Uterus (tissue), 2 donors: Measurements from ENCODE around the gene IL17D.

Experiments
- CTCF ChIP-seq, 4 experiments: fragments of 200-600 bp in 2 of 4; fragments of 450-650 bp in 2 of 4; sonication (generic) in 2 of 4; IDR thresholded peaks; one replicate each; pipeline ENCODE4 v1.5.1; 2016 to 2019; ENCODE audit warnings: antibody characterized with exemption in 4 of 4, mild to moderate bottlenecking in 2 of 4, moderate library complexity in 1 of 4
- POLR2A ChIP-seq, 2 donors: fragments of 450-650 bp; IDR thresholded peaks; one replicate each; pipeline ENCODE4 v1.6.1; 2016; ENCODE audit warnings: antibody characterized with exemption in 2 of 2, mild to moderate bottlenecking in 1 of 2, moderate library complexity in 1 of 2

- TF ChIP-seq CTCF (IDR thresholded peaks at IDR 0.05) (no peak), POLR2A (IDR thresholded peaks at IDR 0.05) (no peak)
Observed at GRCh38 chr13:20716951-20717350, 13.5 kb downstream of the IL17D start.
